ENCODE results near the gene USP13. TPM values are rescaled to one million over a fixed set of nuclear protein-coding genes. Genes with fewer than 3 reads are reported as not detected.

The USP13 gene
- total and polyA plus RNA-seq, 4 donors: 3.5 to 9.3 (median 5.9) TPM

GRCh38 chr3:179700716-179701115 is 47.9 kb downstream of the USP13 start:
- H3K27ac ChIP-seq (ENCODE audit: low read depth in 1 of 2, low read length in 2 of 2): no peak overlapping the region
- H3K4me1 ChIP-seq (ENCODE audit: control insufficient read depth in 1 of 2, insufficient read depth in 2 of 2, low read length in 2 of 2): no peaks in the 10 kb centered on the region
- DNase-seq: no peak
- H3K36me3 ChIP-seq (ENCODE audit: control insufficient read depth in 1 of 2, insufficient read depth in 2 of 2, low read length in 1 of 2): peaks cover 0 to 2% of the 10 kb centered on the region in 2 donors
- ATAC-seq (ENCODE audit: low FRiP score): no peak
- H3K27me3 ChIP-seq (ENCODE audit: control insufficient read depth in 1 of 2, insufficient read depth in 2 of 2, low read length in 1 of 2): no peaks in the 10 kb centered on the region
- H3K9me3 ChIP-seq (ENCODE audit: control insufficient read depth, low read length): no peaks in the 10 kb centered on the region
- H3K4me3 ChIP-seq (ENCODE audit: low read length in 2 of 2): no peak overlapping the region
- WGBS, 2 donors: 94 to 96% methylated on average over 4 of the region's 4 CpGs
- intact Hi-C loops (cut with DNase I): no loop called here

GRCh38 chr3:179701176-179701827 is 48.5 kb downstream of the USP13 start:
- intact Hi-C loops (cut with DNase I): no loop called here
- ATAC-seq (ENCODE audit: low FRiP score): no peak

DNA sequence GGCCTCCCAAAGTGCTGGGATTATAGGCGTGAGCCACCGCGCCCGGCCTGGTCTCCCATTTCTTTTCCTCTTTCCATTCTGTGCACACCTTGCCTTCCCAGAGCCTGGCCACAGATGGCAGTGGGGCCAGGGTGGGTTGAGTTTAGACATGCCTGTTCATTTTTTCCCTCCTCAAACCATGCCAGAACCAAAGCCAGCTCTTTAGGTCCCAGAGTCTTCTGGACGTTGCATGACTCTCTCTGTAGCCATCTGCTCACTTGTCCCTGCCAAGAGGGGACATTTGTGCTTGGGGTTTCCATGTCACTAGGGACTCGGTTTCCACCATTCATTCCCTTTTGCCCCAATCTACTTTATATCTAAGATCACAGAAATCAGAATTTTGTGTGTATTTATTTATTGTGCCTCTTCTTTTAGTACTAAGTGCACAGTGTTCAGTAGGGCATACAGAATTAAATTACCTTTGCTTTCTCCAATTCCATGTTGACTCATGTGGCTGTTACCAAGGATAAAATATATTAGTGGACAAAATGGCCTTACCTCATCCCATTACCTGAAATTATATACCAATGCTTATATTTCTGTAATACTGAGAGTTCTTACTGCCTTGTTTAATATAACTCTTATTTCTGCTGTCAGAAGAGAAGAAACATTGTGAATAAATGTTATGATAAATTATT is 49.6 kb downstream of the USP13 start:
- Histone ChIP-seq H3K9me3 (ENCODE audit: control insufficient read depth, low read length) (no peaks in the 10 kb centered on the region), H3K36me3 (ENCODE audit: control insufficient read depth in 1 of 2, insufficient read depth in 2 of 2, low read length in 1 of 2) (peaks cover 0 to 5% of the 10 kb centered on the region in 2 donors), H3K4me1 (ENCODE audit: control insufficient read depth in 1 of 2, insufficient read depth in 2 of 2, low read length in 2 of 2) (no peaks in the 10 kb centered on the region), H3K27me3 (ENCODE audit: control insufficient read depth in 1 of 2, insufficient read depth in 2 of 2, low read length in 1 of 2) (no peaks in the 10 kb centered on the region), H3K27ac (ENCODE audit: low read depth in 1 of 2, low read length in 2 of 2) (no peak overlapping the region), H3K4me3 (ENCODE audit: low read length in 2 of 2) (no peak overlapping the region)
- intact Hi-C loops (cut with DNase I): no loop called here
- 93 to 95% methylated on average over 6 of the region's 6 CpGs for WGBS, 2 donors
- DNase-seq: no peak
- no peak for ATAC-seq (ENCODE audit: low FRiP score)

More at GRCh38 chr3:179701176-179701827, 48.5 kb downstream of the USP13 start:
- Histone ChIP-seq H3K9me3 (ENCODE audit: control insufficient read depth, low read length) (no peaks in the 10 kb centered on the region), H3K4me3 (ENCODE audit: low read length in 2 of 2) (no peak overlapping the region), H3K36me3 (ENCODE audit: control insufficient read depth in 1 of 2, insufficient read depth in 2 of 2, low read length in 1 of 2) (peaks cover 0 to 2% of the 10 kb centered on the region in 2 donors), H3K4me1 (ENCODE audit: control insufficient read depth in 1 of 2, insufficient read depth in 2 of 2, low read length in 2 of 2) (no peaks in the 10 kb centered on the region), H3K27ac (ENCODE audit: low read depth in 1 of 2, low read length in 2 of 2) (no peak overlapping the region), H3K27me3 (ENCODE audit: control insufficient read depth in 1 of 2, insufficient read depth in 2 of 2, low read length in 1 of 2) (no peaks in the 10 kb centered on the region)
- DNase-seq: no peak
- WGBS, 2 donors: 90% methylated on average over 12 of the region's 12 CpGs

DNA sequence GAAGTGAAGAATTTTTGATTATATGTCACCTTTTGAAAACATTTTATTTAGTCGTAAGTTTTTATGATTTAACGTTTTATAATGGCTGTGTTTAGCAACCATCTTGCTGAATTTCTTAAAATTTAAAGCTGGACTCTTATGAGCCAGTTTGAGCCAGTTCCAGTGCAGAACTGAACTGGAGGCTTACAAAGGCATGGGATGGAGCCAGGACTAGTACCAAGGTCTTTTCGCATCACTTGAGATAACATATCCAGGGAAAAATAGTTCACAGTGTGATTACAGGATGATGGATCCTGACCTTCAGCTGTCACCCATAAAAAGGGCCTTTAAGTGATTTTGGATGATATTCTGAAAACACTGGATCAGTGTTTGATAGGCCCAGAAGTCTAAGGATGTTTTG is 51.0 kb downstream of the USP13 start:
- Histone ChIP-seq H3K4me1 (ENCODE audit: control insufficient read depth in 1 of 2, insufficient read depth in 2 of 2, low read length in 2 of 2) (no peaks in the 10 kb centered on the region), H3K27ac (ENCODE audit: low read depth in 1 of 2, low read length in 2 of 2) (no peak overlapping the region), H3K36me3 (ENCODE audit: control insufficient read depth in 1 of 2, insufficient read depth in 2 of 2, low read length in 1 of 2) (peaks cover 0 to 5% of the 10 kb centered on the region in 2 donors), H3K27me3 (ENCODE audit: control insufficient read depth in 1 of 2, insufficient read depth in 2 of 2, low read length in 1 of 2) (no peaks in the 10 kb centered on the region), H3K4me3 (ENCODE audit: low read length in 2 of 2) (no peak overlapping the region), H3K9me3 (ENCODE audit: control insufficient read depth, low read length) (no peaks in the 10 kb centered on the region)
- WGBS, 2 donors: 79 to 93% methylated on average over 3 of the region's 3 CpGs
- intact Hi-C loops (cut with DNase I): no loop called here
- DNase-seq (no peak), ATAC-seq (ENCODE audit: low FRiP score) (no peak)

- H3K27ac ChIP-seq (ENCODE audit: low read depth in 1 of 2, low read length in 2 of 2): no peak overlapping the region
- H3K36me3 ChIP-seq (ENCODE audit: control insufficient read depth in 1 of 2, insufficient read depth in 2 of 2, low read length in 1 of 2): peaks cover 0 to 5% of the 10 kb centered on the region in 2 donors
- no peaks in the 10 kb centered on the region for H3K4me1 ChIP-seq (ENCODE audit: control insufficient read depth in 1 of 2, insufficient read depth in 2 of 2, low read length in 2 of 2)
- DNase-seq: no peak
- WGBS, 2 donors: 88 to 100% methylated on average over 1 of the region's 1 CpG
- H3K27me3 ChIP-seq (ENCODE audit: control insufficient read depth in 1 of 2, insufficient read depth in 2 of 2, low read length in 1 of 2): no peaks in the 10 kb centered on the region
- H3K4me3 ChIP-seq (ENCODE audit: low read length in 2 of 2): no peak overlapping the region
- intact Hi-C loops (cut with DNase I): no loop called here
- no peaks in the 10 kb centered on the region for H3K9me3 ChIP-seq (ENCODE audit: control insufficient read depth, low read length)
- ATAC-seq (ENCODE audit: low FRiP score): no peak
Measured at GRCh38 chr3:179706233-179706632, 53.4 kb downstream of the USP13 start.

- DNase-seq: no peak
- 79 to 80% methylated on average over 5 of the region's 5 CpGs for WGBS, 2 donors
- intact Hi-C loops (cut with DNase I): no loop called here
- no peak overlapping the region for H3K4me3 ChIP-seq (ENCODE audit: low read length in 2 of 2)
- ATAC-seq (ENCODE audit: low FRiP score): no peak
- no peaks in the 10 kb centered on the region for H3K4me1 ChIP-seq (ENCODE audit: control insufficient read depth in 1 of 2, insufficient read depth in 2 of 2, low read length in 2 of 2)
- peaks cover 0 to 4% of the 10 kb centered on the region in 2 donors for H3K36me3 ChIP-seq (ENCODE audit: control insufficient read depth in 1 of 2, insufficient read depth in 2 of 2, low read length in 1 of 2)
- H3K27me3 ChIP-seq (ENCODE audit: control insufficient read depth in 1 of 2, insufficient read depth in 2 of 2, low read length in 1 of 2): no peaks in the 10 kb centered on the region
- no peaks in the 10 kb centered on the region for H3K9me3 ChIP-seq (ENCODE audit: control insufficient read depth, low read length)
- no peak overlapping the region for H3K27ac ChIP-seq (ENCODE audit: low read depth in 1 of 2, low read length in 2 of 2)
Measured at GRCh38 chr3:179710079-179710478, 57.2 kb downstream of the USP13 start.

GRCh38 chr3:179713643-179714090 is 60.8 kb downstream of the USP13 start:
- 70 to 75% methylated on average over 6 of the region's 6 CpGs for WGBS, 2 donors
- H3K27ac ChIP-seq (ENCODE audit: low read depth in 1 of 2, low read length in 2 of 2): no peak overlapping the region
- intact Hi-C loops (cut with DNase I): no loop called here

GRCh38 chr3:179715582-179715981 is 62.7 kb downstream of the USP13 start:
- H3K27me3 ChIP-seq (ENCODE audit: control insufficient read depth in 1 of 2, insufficient read depth in 2 of 2, low read length in 1 of 2): no peaks in the 10 kb centered on the region
- H3K36me3 ChIP-seq (ENCODE audit: control insufficient read depth in 1 of 2, insufficient read depth in 2 of 2, low read length in 1 of 2): no peaks in the 10 kb centered on the region
- H3K9me3 ChIP-seq (ENCODE audit: control insufficient read depth, low read length): no peaks in the 10 kb centered on the region
- DNase-seq (no peak), ATAC-seq (ENCODE audit: low FRiP score) (no peak)
- no peak overlapping the region for H3K27ac ChIP-seq (ENCODE audit: low read depth in 1 of 2, low read length in 2 of 2)
- no peak overlapping the region for H3K4me3 ChIP-seq (ENCODE audit: low read length in 2 of 2)
- intact Hi-C loops (cut with DNase I): no loop called here
- WGBS, 2 donors: 67 to 80% methylated on average over 7 of the region's 7 CpGs
- no peaks in the 10 kb centered on the region for H3K4me1 ChIP-seq (ENCODE audit: control insufficient read depth in 1 of 2, insufficient read depth in 2 of 2, low read length in 2 of 2)

More at GRCh38 chr3:179713643-179714090, 60.8 kb downstream of the USP13 start:
- H3K4me3 ChIP-seq (ENCODE audit: low read length in 2 of 2): no peak overlapping the region
- H3K36me3 ChIP-seq (ENCODE audit: control insufficient read depth in 1 of 2, insufficient read depth in 2 of 2, low read length in 1 of 2): no peaks in the 10 kb centered on the region
- H3K4me1 ChIP-seq (ENCODE audit: control insufficient read depth in 1 of 2, insufficient read depth in 2 of 2, low read length in 2 of 2): no peaks in the 10 kb centered on the region
- H3K27me3 ChIP-seq (ENCODE audit: control insufficient read depth in 1 of 2, insufficient read depth in 2 of 2, low read length in 1 of 2): no peaks in the 10 kb centered on the region
- ATAC-seq (ENCODE audit: low FRiP score): no peak
- H3K9me3 ChIP-seq (ENCODE audit: control insufficient read depth, low read length): no peaks in the 10 kb centered on the region
- no peak for DNase-seq

- H3K9me3 ChIP-seq (ENCODE audit: control insufficient read depth, low read length): no peaks in the 10 kb centered on the region
- WGBS, 2 donors: 97 to 99% methylated on average over 4 of the region's 4 CpGs
- no peak for DNase-seq
- ATAC-seq (ENCODE audit: low FRiP score): no peak
- intact Hi-C loops (cut with DNase I): no loop called here
- no peaks in the 10 kb centered on the region for H3K36me3 ChIP-seq (ENCODE audit: control insufficient read depth in 1 of 2, insufficient read depth in 2 of 2, low read length in 1 of 2)
- no peak overlapping the region for H3K27ac ChIP-seq (ENCODE audit: low read depth in 1 of 2, low read length in 2 of 2)
- no peak overlapping the region for H3K4me3 ChIP-seq (ENCODE audit: low read length in 2 of 2)
- no peaks in the 10 kb centered on the region for H3K4me1 ChIP-seq (ENCODE audit: control insufficient read depth in 1 of 2, insufficient read depth in 2 of 2, low read length in 2 of 2)
- no peaks in the 10 kb centered on the region for H3K27me3 ChIP-seq (ENCODE audit: control insufficient read depth in 1 of 2, insufficient read depth in 2 of 2, low read length in 1 of 2)
Measured at GRCh38 chr3:179716226-179716625, 63.4 kb downstream of the USP13 start.

All from aorta (tissue), 5 donors.